Esophagus squamous epithelium (tissue), 5 donors: ENCODE data around the gene ZNF777. TPM values are rescaled to one million over a fixed set of nuclear protein-coding genes. Genes with fewer than 3 reads are reported as not detected.

ENCODE experiments used
- DNase-seq: peaks from one replicate; lab custom pipeline; 2025; lab: John Stamatoyannopoulos, UW
- H3K27ac ChIP-seq, 4 donors: fragments of 200-600 bp; sonication (generic); one replicate each; pipeline ENCODE4 v1.5.1; 2016 to 2019; ENCODE audit warnings: mild to moderate bottlenecking in 1 of 4
- H3K27me3 ChIP-seq, 4 donors: fragments of 200-600 bp; sonication (generic); 1 replicate in 3 of 4; 2 replicates in 1 of 4; pipeline versions ENCODE4 v1.5.1 to v1.6.0; 2017 to 2021; ENCODE audit warnings: antibody characterized with exemption in 1 of 4
- H3K36me3 ChIP-seq, 3 donors: fragments of 200-600 bp; sonication (generic); one replicate each; pipeline ENCODE4 v1.5.1; 2016 to 2019
- H3K4me1 ChIP-seq, 3 donors: fragments of 200-600 bp; sonication (generic); one replicate each; pipeline ENCODE4 v1.5.1; 2017 to 2019
- H3K4me3 ChIP-seq, 4 donors: fragments of 200-600 bp; sonication (generic); 1 replicate in 3 of 4; 2 replicates in 1 of 4; pipeline ENCODE4 v1.5.1; 2016 to 2019; ENCODE audit warnings: mild to moderate bottlenecking in 2 of 4, moderate library complexity in 1 of 4
- H3K9me3 ChIP-seq, 3 donors: fragments of 200-600 bp; sonication (generic); one replicate each; pipeline ENCODE4 v1.5.1; 2016 to 2019
- CTCF ChIP-seq, 6 experiments: fragments of 450-650 bp in 4 of 6; fragments of 200-600 bp in 2 of 6; sonication (generic) in 2 of 6; IDR thresholded peaks; one replicate each; pipeline ENCODE4 v1.5.1; 2016 to 2019; ENCODE audit warnings: antibody characterized with exemption in 6 of 6, mild to moderate bottlenecking in 4 of 6, moderate library complexity in 4 of 6
- POLR2A ChIP-seq, 4 donors: fragments of 450-650 bp; IDR thresholded peaks; one replicate each; pipeline ENCODE4 v1.6.1; 2017; ENCODE audit warnings: antibody characterized with exemption in 4 of 4, mild to moderate bottlenecking in 4 of 4, moderate library complexity in 3 of 4
- WGBS, 2 donors: methylation state at CpG; one replicate each; pipeline ENCODE4 v1.1.5; 2018; 5-methylcytosine and 5-hydroxymethylcytosine counted together
- intact Hi-C: fragments of 100-400 bp; cut with DNase I; formaldehyde crosslinking; loops from one replicate; pipeline ENCODE4 v1.15.0; 2022
- total RNA-seq, 4 donors: library from RNA; depleted of rRNA; stranded (reverse); fragments of >200 nt; gene quantifications; one replicate each; pipeline ENCODE4 v1.1.0, GENCODE V29; 2016
- donor health status: DM: yes; HTN: yes; CAD: no.

ZNF777 gene
- total RNA-seq, 4 donors from 2014 or later, result 4.6 to 9.7 (median 7.8) TPM

GRCh38 chr7:149466364-149466763 lies 5.5 kb upstream of the ZNF777 start:
- DNase-seq, result no peak
- intact Hi-C loops, result no loop called here
- Histone ChIP-seq H3K27ac (no peak overlapping the region), H3K27me3 (no peaks in the 10 kb centered on the region), H3K4me1 (peaks cover 0 to 2% (median 0%) of the 10 kb centered on the region in 3 donors), H3K4me3 (no peak overlapping the region), H3K9me3 (no peaks in the 10 kb centered on the region), H3K36me3 (peaks cover 0 to 6% (median 0%) of the 10 kb centered on the region in 3 donors)
- TF ChIP-seq CTCF (IDR thresholded peaks at IDR 0.05) (no peak), POLR2A (IDR thresholded peaks at IDR 0.05) (no peak)

GRCh38 chr7:149463500-149464161 lies 2.8 kb upstream of the ZNF777 start:
- H3K27me3 ChIP-seq, result no peaks in the 10 kb centered on the region
- no peak for TF ChIP-seq POLR2A (IDR thresholded peaks at IDR 0.05)
- no peak for TF ChIP-seq CTCF (IDR thresholded peaks at IDR 0.05)
- WGBS, 2 donors, result 100% methylated on average over 1 of the region's 1 CpG
- no peak overlapping the region for H3K4me3 ChIP-seq
- intact Hi-C loops, result no loop called here
- no peaks in the 10 kb centered on the region for H3K9me3 ChIP-seq
- DNase-seq, result no peak
- H3K4me1 ChIP-seq, result peaks cover 6 to 22% (median 6%) of the 10 kb centered on the region in 3 donors
- H3K27ac ChIP-seq, result no peak overlapping the region
- no peaks in the 10 kb centered on the region for H3K36me3 ChIP-seq

GRCh38 chr7:149462101-149462520 lies 1.2 kb upstream of the ZNF777 start:
- no peak overlapping the region for H3K27ac ChIP-seq
- H3K4me1 ChIP-seq, result peaks cover 6 to 37% (median 8%) of the 10 kb centered on the region in 3 donors
- intact Hi-C loops, result no loop called here
- 79 to 85% methylated on average over 9 of the region's 9 CpGs for WGBS, 2 donors
- H3K36me3 ChIP-seq, result no peaks in the 10 kb centered on the region
- H3K4me3 ChIP-seq, result no peak overlapping the region
- no peaks in the 10 kb centered on the region for H3K9me3 ChIP-seq
- TF ChIP-seq POLR2A (IDR thresholded peaks at IDR 0.05), result no peak
- TF ChIP-seq CTCF (IDR thresholded peaks at IDR 0.05), result no peak
- DNase-seq, result no peak
- H3K27me3 ChIP-seq, result no peaks in the 10 kb centered on the region

- DNase-seq, result no peak
- H3K4me1 ChIP-seq, result peaks cover 6 to 39% (median 8%) of the 10 kb centered on the region in 3 donors
- H3K27me3 ChIP-seq, result no peaks in the 10 kb centered on the region
- no peaks in the 10 kb centered on the region for H3K9me3 ChIP-seq
- H3K4me3 ChIP-seq, result peak overlapping the region; percentile 60 to 81 (median 78)
- intact Hi-C loops, result no loop called here
- TF ChIP-seq CTCF (IDR thresholded peaks at IDR 0.05), result no peak
- no peak for TF ChIP-seq POLR2A (IDR thresholded peaks at IDR 0.05)
- H3K36me3 ChIP-seq, result peaks cover 0 to 18% (median 8%) of the 10 kb centered on the region in 3 donors
- no CpG with 5 or more reads among the region's 145 CpGs for WGBS, 2 donors
- peak overlapping the region in 3 of 4 donors; percentile 84 to 89 (median 89) for H3K27ac ChIP-seq
Measured at GRCh38 chr7:149459540-149460452, 1.1 kb downstream of the ZNF777 start.

- Histone ChIP-seq H3K27ac (peak overlapping the region in 2 of 4 donors; percentile 64 to 70), H3K4me1 (peaks cover 6 to 39% (median 8%) of the 10 kb centered on the region in 3 donors), H3K4me3 (peak overlapping the region; percentile 60 to 81 (median 75)), H3K27me3 (no peaks in the 10 kb centered on the region), H3K9me3 (no peaks in the 10 kb centered on the region), H3K36me3 (peaks cover 5 to 24% (median 8%) of the 10 kb centered on the region in 3 donors)
- no peak for DNase-seq
- no peak for TF ChIP-seq CTCF (IDR thresholded peaks at IDR 0.05)
- no peak for TF ChIP-seq POLR2A (IDR thresholded peaks at IDR 0.05)
- intact Hi-C loops, result no loop called here
- WGBS, 2 donors, result 30 to 36% methylated on average over 3 to 6 of the region's 17 CpGs
Measured at GRCh38 chr7:149459201-149459539, 1.7 kb downstream of the ZNF777 start.
